Measurements from ENCODE around the gene TEP1.

TEP1 gene

GRCh38 chr14:20334017-20334416 lies 79.3 kb downstream of the TEP1 start:
- H3K9me3 ChIP-seq (ENCODE audit: insufficient read depth, low read length): no peaks in the 10 kb centered on the region
- peak overlapping the region; percentile 98 for H3K4me3 ChIP-seq (ENCODE audit: insufficient read depth, low read length, poor library complexity, severe bottlenecking)
- H3K79me2 ChIP-seq (ENCODE audit: insufficient read depth, low read length): peaks cover 40% of the 10 kb centered on the region
- no peaks in the 10 kb centered on the region for H4K20me1 ChIP-seq (ENCODE audit: low read depth, low read length)
- peak overlapping the region; percentile 46 for H2AFZ ChIP-seq (ENCODE audit: low read depth, low read length, severe bottlenecking)
- peak overlapping the region; percentile 83 for H3K9ac ChIP-seq (ENCODE audit: low read length)
- H3K27ac ChIP-seq (ENCODE audit: low read depth, low read length): peak overlapping the region; percentile 63; the same call in 1 of the 2 replicates
- H3K9me2 ChIP-seq (replicated peaks; ENCODE audit: insufficient read depth, low read length): no peaks in the 10 kb centered on the region
- H3F3A ChIP-seq (ENCODE audit: insufficient read depth): peaks cover 11% of the 10 kb centered on the region; the same call in 1 of the 2 replicates
- no peak for TF ChIP-seq CTCF (IDR thresholded peaks at IDR 0.05; ENCODE audit: insufficient read depth, low read length, poor library complexity, severe bottlenecking)
- H3K36me3 ChIP-seq (ENCODE audit: low read length): no peaks in the 10 kb centered on the region
- H3K4me2 ChIP-seq (ENCODE audit: low read depth, low read length, poor library complexity, severe bottlenecking): peak overlapping the region; percentile 100
- no peaks in the 10 kb centered on the region for H3K27me3 ChIP-seq (ENCODE audit: low read length)

- TF ChIP-seq EZH2phosphoT487 (conservative IDR thresholded peaks at IDR 0.05; ENCODE audit: low read length) (no peak), CTCF (IDR thresholded peaks at IDR 0.05; ENCODE audit: insufficient read depth, low read length, poor library complexity, severe bottlenecking) (no peak)
- Histone ChIP-seq H3K4me2 (ENCODE audit: low read depth, low read length, poor library complexity, severe bottlenecking) (peak overlapping the region; percentile 100), H3K4me3 (ENCODE audit: insufficient read depth, low read length, poor library complexity, severe bottlenecking) (peak overlapping the region; percentile 98), H3K27ac (ENCODE audit: low read depth, low read length) (peak overlapping the region; percentile 63), H4K20me1 (ENCODE audit: low read depth, low read length) (no peaks in the 10 kb centered on the region), H3K9me2 (replicated peaks; ENCODE audit: insufficient read depth, low read length) (no peaks in the 10 kb centered on the region), H3K9me3 (ENCODE audit: insufficient read depth, low read length) (no peaks in the 10 kb centered on the region), H3F3A (ENCODE audit: insufficient read depth) (peaks cover 16% of the 10 kb centered on the region; the same call in 1 of the 2 replicates), H3K79me2 (ENCODE audit: insufficient read depth, low read length) (peaks cover 45% of the 10 kb centered on the region), H3K27me3 (ENCODE audit: low read length) (no peaks in the 10 kb centered on the region), H2AFZ (ENCODE audit: low read depth, low read length, severe bottlenecking) (peak overlapping the region; percentile 46), H3K36me3 (ENCODE audit: low read length) (peaks cover 4% of the 10 kb centered on the region; the same call in 1 of the 2 replicates), H3K9ac (ENCODE audit: low read length) (peak overlapping the region; percentile 83)
These were observed 79.8 kb downstream of the TEP1 start for GRCh38 chr14:20333494-20333841.

GRCh38 chr14:20332788-20333493 lies 80.4 kb downstream of the TEP1 start, which contains the start of gene CCNB1IP1:
Gene CCNB1IP1, minus strand, starts transcription at chr14:20333279. Its CDS starts 16,756 bp downstream, at chr14:20316523.
- Histone ChIP-seq H3K36me3 (ENCODE audit: low read length) (peaks cover 6% of the 10 kb centered on the region; the same call in 1 of the 2 replicates), H3K27me3 (ENCODE audit: low read length) (no peaks in the 10 kb centered on the region), H3K9ac (ENCODE audit: low read length) (peak within 1 kb of the TSS; percentile 83), H4K20me1 (ENCODE audit: low read depth, low read length) (no peaks in the 10 kb centered on the region), H3K79me2 (ENCODE audit: insufficient read depth, low read length) (peaks cover 48% of the 10 kb centered on the region), H3F3A (ENCODE audit: insufficient read depth) (peaks cover 21% of the 10 kb centered on the region; the same call in 1 of the 2 replicates), H3K9me3 (ENCODE audit: insufficient read depth, low read length) (no peaks in the 10 kb centered on the region), H3K4me2 (ENCODE audit: low read depth, low read length, poor library complexity, severe bottlenecking) (peak within 1 kb of the TSS; percentile 100), H3K4me3 (ENCODE audit: insufficient read depth, low read length, poor library complexity, severe bottlenecking) (peak within 1 kb of the TSS; percentile 98), H2AFZ (ENCODE audit: low read depth, low read length, severe bottlenecking) (peak within 1 kb of the TSS; percentile 79), H3K9me2 (replicated peaks; ENCODE audit: insufficient read depth, low read length) (no peaks in the 10 kb centered on the region), H3K27ac (ENCODE audit: low read depth, low read length) (peak within 1 kb of the TSS; percentile 63)
- TF ChIP-seq EZH2phosphoT487 (conservative IDR thresholded peaks at IDR 0.05; ENCODE audit: low read length): no peak
- TF ChIP-seq CTCF (IDR thresholded peaks at IDR 0.05; ENCODE audit: insufficient read depth, low read length, poor library complexity, severe bottlenecking): no peak

All from SU-DHL-6 (cell line).